Adrenal gland (tissue), 5 donors: Measurements from ENCODE around the gene MED20.

Experiments
- POLR2A ChIP-seq, 2 donors: fragments of 450-650 bp; IDR thresholded peaks; one replicate each; pipeline ENCODE4 v1.6.1; 2017; ENCODE audit warnings: antibody characterized with exemption in 2 of 2, mild to moderate bottlenecking in 2 of 2, moderate library complexity in 1 of 2
- TF ChIP-seq, protein P1 (sequence below), 6 experiments: fragments of 450-650 bp in 4 of 6; fragments of 200-600 bp in 2 of 6; sonication (generic) in 1 of 6; IDR thresholded peaks; 1 replicate in 5 of 6; 2 replicates in 1 of 6; pipeline versions ENCODE4 v1.5.1 to v1.8.0; 2016 to 2021; ENCODE audit warnings: antibody characterized with exemption in 6 of 6, mild to moderate bottlenecking in 2 of 6, moderate library complexity in 1 of 6
- donor health status: DM: no; HTN: no; CAD: no.

DNA sequence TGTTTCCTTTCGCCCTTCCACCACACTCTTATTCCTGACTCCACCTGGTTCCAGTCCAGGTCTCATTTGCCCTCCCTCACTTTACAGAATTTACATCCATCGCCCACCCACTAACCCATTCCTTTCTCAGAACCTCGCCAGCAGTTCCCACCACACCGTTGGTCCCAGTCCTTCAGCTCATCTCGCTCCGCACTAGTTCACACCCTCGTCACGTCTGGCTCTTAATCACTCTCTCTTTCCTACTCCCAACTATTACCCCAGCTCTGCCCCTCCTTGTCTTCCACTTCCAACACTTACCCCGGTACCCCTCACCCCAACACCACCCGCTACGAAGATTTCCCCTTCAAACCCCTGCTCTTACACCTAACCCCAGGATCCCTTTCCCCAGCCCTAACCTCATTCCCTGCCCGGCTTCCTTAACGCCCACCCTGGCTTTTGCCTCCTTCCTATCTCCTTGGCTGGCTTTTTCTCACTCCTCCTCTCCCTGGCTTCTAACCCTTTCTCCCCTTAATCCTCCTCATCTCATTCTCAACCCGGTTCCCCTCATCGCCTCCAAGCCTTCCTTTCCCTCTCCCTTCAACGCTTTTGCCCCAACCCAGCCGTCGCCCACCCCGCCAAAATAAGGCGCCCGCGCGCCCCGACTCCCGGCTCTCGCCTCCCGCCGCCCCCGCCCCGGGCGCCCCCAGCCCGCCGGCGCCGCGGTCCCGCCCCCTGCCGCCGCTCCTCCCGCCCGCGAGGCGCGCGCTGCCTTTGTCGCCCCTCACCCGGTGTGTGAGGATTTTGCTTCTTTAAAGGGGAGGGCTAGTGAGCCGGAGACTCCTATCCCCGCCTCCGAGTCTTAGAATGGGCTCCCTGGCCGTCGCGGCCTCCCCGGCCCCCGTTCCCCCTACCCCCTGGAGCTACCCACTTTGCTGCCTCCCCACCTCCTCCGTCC lies 26.3 kb downstream of the MED20 start:
- TF ChIP-seq, protein P1, sequence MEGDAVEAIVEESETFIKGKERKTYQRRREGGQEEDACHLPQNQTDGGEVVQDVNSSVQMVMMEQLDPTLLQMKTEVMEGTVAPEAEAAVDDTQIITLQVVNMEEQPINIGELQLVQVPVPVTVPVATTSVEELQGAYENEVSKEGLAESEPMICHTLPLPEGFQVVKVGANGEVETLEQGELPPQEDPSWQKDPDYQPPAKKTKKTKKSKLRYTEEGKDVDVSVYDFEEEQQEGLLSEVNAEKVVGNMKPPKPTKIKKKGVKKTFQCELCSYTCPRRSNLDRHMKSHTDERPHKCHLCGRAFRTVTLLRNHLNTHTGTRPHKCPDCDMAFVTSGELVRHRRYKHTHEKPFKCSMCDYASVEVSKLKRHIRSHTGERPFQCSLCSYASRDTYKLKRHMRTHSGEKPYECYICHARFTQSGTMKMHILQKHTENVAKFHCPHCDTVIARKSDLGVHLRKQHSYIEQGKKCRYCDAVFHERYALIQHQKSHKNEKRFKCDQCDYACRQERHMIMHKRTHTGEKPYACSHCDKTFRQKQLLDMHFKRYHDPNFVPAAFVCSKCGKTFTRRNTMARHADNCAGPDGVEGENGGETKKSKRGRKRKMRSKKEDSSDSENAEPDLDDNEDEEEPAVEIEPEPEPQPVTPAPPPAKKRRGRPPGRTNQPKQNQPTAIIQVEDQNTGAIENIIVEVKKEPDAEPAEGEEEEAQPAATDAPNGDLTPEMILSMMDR (IDR thresholded peaks at IDR 0.05) = no peak
- TF ChIP-seq POLR2A (IDR thresholded peaks at IDR 0.05) = no peak
